Activated CD4-positive, alpha-beta T cell treated with anti-CD3 and anti-CD28 coated beads, Interleukin-10, Interleukin-2, amounts not matched to agents 100 ng/mL and 50 ng/mL, durations not matched to agents 16 hours and 8 hours (primary cell): ENCODE data around the gene PRKN.

Source experiments
- DNase-seq: peaks from one replicate; pipeline ENCODE4 v3.0.0-alpha.2; 2020

The PRKN gene

GRCh38 chr6:162220876-162221275 is 506.7 kb downstream of the PRKN start:
- DNase-seq: no peak

GRCh38 chr6:162219266-162219665 is 508.3 kb downstream of the PRKN start:
- DNase-seq: no peak

- DNase-seq: no peak
These were observed 509.6 kb downstream of the PRKN start for GRCh38 chr6:162217811-162218493.

- no peak for DNase-seq
These were observed 510.5 kb downstream of the PRKN start for GRCh38 chr6:162217058-162217457.

GRCh38 chr6:162211777-162212176 is 515.8 kb downstream of the PRKN start:
- DNase-seq: no peak

- no peak for DNase-seq
These were observed 516.5 kb downstream of the PRKN start for GRCh38 chr6:162211022-162211421.

- no peak for DNase-seq
These were observed 524.3 kb downstream of the PRKN start for GRCh38 chr6:162203287-162203686.

GRCh38 chr6:162200945-162201690 is 526.4 kb downstream of the PRKN start:
- DNase-seq: no peak

- no peak for DNase-seq
These were observed 527.5 kb downstream of the PRKN start for GRCh38 chr6:162200041-162200440.

GRCh38 chr6:162198925-162199324 is 528.6 kb downstream of the PRKN start:
- DNase-seq: no peak

- no peak for DNase-seq
These were observed 529.5 kb downstream of the PRKN start for GRCh38 chr6:162198076-162198475.

GRCh38 chr6:162195441-162195840 is 532.1 kb downstream of the PRKN start:
- DNase-seq: no peak

GRCh38 chr6:162190981-162191380 is 536.6 kb downstream of the PRKN start:
- DNase-seq: no peak

- DNase-seq: no peak
These were observed 540.2 kb downstream of the PRKN start for GRCh38 chr6:162187168-162187935.

GRCh38 chr6:162184465-162184864 is 543.1 kb downstream of the PRKN start:
- no peak for DNase-seq

- DNase-seq: peak; percentile 8
These were observed 545.7 kb downstream of the PRKN start for GRCh38 chr6:162181741-162182401.

- no peak for DNase-seq
These were observed 546.5 kb downstream of the PRKN start for GRCh38 chr6:162181111-162181510.

- no peak for DNase-seq
These were observed 548.2 kb downstream of the PRKN start for GRCh38 chr6:162179196-162179951.

- peak; percentile 10 for DNase-seq
These were observed 548.9 kb downstream of the PRKN start for GRCh38 chr6:162178666-162179065.

GRCh38 chr6:162178266-162178665 is 549.3 kb downstream of the PRKN start:
- no peak for DNase-seq

- no peak for DNase-seq
These were observed 549.8 kb downstream of the PRKN start for GRCh38 chr6:162177746-162178145.

GRCh38 chr6:162173466-162173865 is 554.1 kb downstream of the PRKN start:
- no peak for DNase-seq
